Heart right ventricle (tissue), 16 donors: Measurements from ENCODE around the gene ATP13A4. TPM values are rescaled to one million over a fixed set of nuclear protein-coding genes. Genes with fewer than 3 reads are reported as not detected.

Source experiments
- ATAC-seq, 8 donors: fragments of 200-7000 bp; cut with Tn5 transposase; one replicate each; pipeline ENCODE4 v1.9.1; 2020; ENCODE audit warnings: mild to moderate bottlenecking in 8 of 8, moderate library complexity in 8 of 8, moderate number of reproducible peaks in 1 of 8
- DNase-seq, 2 donors: peaks; one replicate each; pipeline ENCODE4 v3.0.0-alpha.2; 2020
- H3K27ac ChIP-seq, 10 donors: fragments of 200-600 bp; sonication (generic) in 2 of 10; one replicate each; pipeline versions ENCODE4 v1.5.0 to v1.8.0; 2020 to 2022; ENCODE audit warnings: mild to moderate bottlenecking in 3 of 10
- H3K27me3 ChIP-seq, 7 donors: fragments of 200-600 bp; one replicate each; pipeline ENCODE4 v1.8.0; 2021 to 2022; ENCODE audit warnings: mild to moderate bottlenecking in 2 of 7
- H3K36me3 ChIP-seq, 9 donors: fragments of 200-600 bp; sonication (generic) in 1 of 9; one replicate each; pipeline versions ENCODE4 v1.5.0 to v1.8.0; 2020 to 2022; ENCODE audit warnings: mild to moderate bottlenecking in 2 of 9
- H3K4me1 ChIP-seq, 9 donors: fragments of 200-600 bp; sonication (generic) in 1 of 9; one replicate each; pipeline versions ENCODE4 v1.5.0 to v1.8.0; 2020 to 2022; ENCODE audit warnings: mild to moderate bottlenecking in 4 of 9
- H3K4me3 ChIP-seq, 10 donors: fragments of 200-600 bp; sonication (generic) in 2 of 10; one replicate each; pipeline versions ENCODE4 v1.5.0 to v1.8.0; 2020 to 2022; ENCODE audit warnings: mild to moderate bottlenecking in 7 of 10, moderate library complexity in 2 of 10
- H3K9me3 ChIP-seq, 11 donors: fragments of 200-600 bp in 10 of 11; sonication (generic) in 2 of 11; one replicate each; pipeline versions ENCODE4 v1.5.0 to v1.8.0; 2013 to 2022; ENCODE audit warnings: mild to moderate bottlenecking in 2 of 11, control low read depth in 1 of 11, moderate library complexity in 1 of 11
- WGBS, 2 donors: extraction: QIAGEN DNeasy Blood & Tissue Kit; methylation state at CpG; one replicate each; pipeline ENCODE4 v1.1.7; 2013; ENCODE audit warnings: inconsistent platforms in 1 of 2; 5-methylcytosine and 5-hydroxymethylcytosine counted together
- intact Hi-C, 10 donors: fragments of 100-400 bp; cut with DNase I; formaldehyde crosslinking; loops; one replicate each; pipeline versions ENCODE4 v1.11.1 to v1.14.2; 2022
- polyA plus RNA-seq, 2 donors: library from polyadenylated mRNA; stranded (reverse); fragments of 200-250 nt; gene quantifications; one replicate each; pipeline ENCODE4 v1.2.3, GENCODE V29; 2013
- total RNA-seq, 10 donors: library from RNA; stranded (reverse); fragmentation: NEBNext Ultra II Directional in 3 of 10; extraction: Animal tissue kit (Norgen Biotek cat#: 25700) in 3 of 10; gene quantifications; one replicate each; pipeline versions ENCODE4 v1.2.1 to v1.2.4, GENCODE V29; 2021 to 2023
- TF ChIP-seq, protein P1 (sequence below), 9 donors: fragments of 200-600 bp; sonication (generic) in 2 of 9; IDR thresholded peaks; one replicate each; pipeline versions ENCODE4 v1.5.0 to v1.8.0; 2021 to 2022; ENCODE audit warnings: antibody characterized with exemption in 9 of 9, mild to moderate bottlenecking in 5 of 9, moderate library complexity in 1 of 9
- donor health status: Arrhythmogenic right ventricular cardiomyopathy.
- donor health status: ischemic (EF 13 %, LVEDD 7.1; RV severe dilation, severe dysfunction).
- donor health status: healthy with polysubstance abuse.
- donor health status: DM: no; HTN: yes; CAD: no.
- donor health status: DM: no; HTN: no; CAD: no.
- donor health status: ischemic (EF 25% LVEDD 6.9; RV normal size, moderate dysfunction).
- donor health status: ischemic (EF 25% LVEDD 5.7; RV mildly dilated, moderate dysfunction).
- donor health status: healthy.
- donor health status: DM: yes; HTN: yes; CAD: no.
- donor health status: Ischemic cardiomyopathy.
- donor health status: ischemic (EF 35%, LVEDD 5.7; RV mildly dilated, moderate dysfunction).
- donor health status: nonischemic (EF 11% LVEDD 7.7; RV severe dilation, severe dysfunction).
- donor health status: DM: yes; HTN: yes; CAD: no.
- donor health status: PGD.
- donor health status: ischemic (EF 29% LVEDD 5.4; RV normal size, mild dysfunction).
- donor health status: nonischemic (EF 23%, LVEDD 6.1; RV moderate dilation, normal function).

The ATP13A4 gene
- total and polyA plus RNA-seq, 12 donors: 0.01 to 0.52 (median 0.19) TPM; not detected in 2

DNA sequence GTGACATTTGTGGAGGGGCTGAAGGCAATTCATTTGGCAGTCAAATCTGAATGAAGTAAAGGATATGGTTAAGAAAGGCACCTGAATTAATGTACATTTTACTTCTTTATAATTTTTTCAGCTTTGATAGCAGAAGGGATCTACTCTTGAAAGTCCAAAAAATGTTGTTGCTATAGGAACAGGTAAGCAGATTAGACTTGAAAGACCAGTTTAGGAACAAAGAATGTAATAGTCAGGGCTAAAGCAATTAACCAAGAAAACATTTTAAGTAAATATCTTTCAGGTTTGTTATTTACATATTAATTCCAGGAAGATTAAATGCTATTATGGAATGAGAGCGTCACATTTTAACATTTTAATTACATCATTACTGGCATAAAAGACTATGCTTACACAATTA is 1.1 kb downstream of the ATP13A4 start:
- no peak for ATAC-seq
- no peaks in the 10 kb centered on the region for H3K4me1 ChIP-seq
- DNase-seq: no peak
- TF ChIP-seq, protein P1, sequence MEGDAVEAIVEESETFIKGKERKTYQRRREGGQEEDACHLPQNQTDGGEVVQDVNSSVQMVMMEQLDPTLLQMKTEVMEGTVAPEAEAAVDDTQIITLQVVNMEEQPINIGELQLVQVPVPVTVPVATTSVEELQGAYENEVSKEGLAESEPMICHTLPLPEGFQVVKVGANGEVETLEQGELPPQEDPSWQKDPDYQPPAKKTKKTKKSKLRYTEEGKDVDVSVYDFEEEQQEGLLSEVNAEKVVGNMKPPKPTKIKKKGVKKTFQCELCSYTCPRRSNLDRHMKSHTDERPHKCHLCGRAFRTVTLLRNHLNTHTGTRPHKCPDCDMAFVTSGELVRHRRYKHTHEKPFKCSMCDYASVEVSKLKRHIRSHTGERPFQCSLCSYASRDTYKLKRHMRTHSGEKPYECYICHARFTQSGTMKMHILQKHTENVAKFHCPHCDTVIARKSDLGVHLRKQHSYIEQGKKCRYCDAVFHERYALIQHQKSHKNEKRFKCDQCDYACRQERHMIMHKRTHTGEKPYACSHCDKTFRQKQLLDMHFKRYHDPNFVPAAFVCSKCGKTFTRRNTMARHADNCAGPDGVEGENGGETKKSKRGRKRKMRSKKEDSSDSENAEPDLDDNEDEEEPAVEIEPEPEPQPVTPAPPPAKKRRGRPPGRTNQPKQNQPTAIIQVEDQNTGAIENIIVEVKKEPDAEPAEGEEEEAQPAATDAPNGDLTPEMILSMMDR (IDR thresholded peaks at IDR 0.05): no peak
- H3K27me3 ChIP-seq: no peaks in the 10 kb centered on the region
- H3K4me3 ChIP-seq: no peak overlapping the region
- no peak overlapping the region for H3K27ac ChIP-seq
- no peaks in the 10 kb centered on the region for H3K36me3 ChIP-seq
- no peaks in the 10 kb centered on the region for H3K9me3 ChIP-seq
- WGBS, 2 donors: 87 to 100% methylated on average over 1 of the region's 1 CpG
- intact Hi-C loops: no loop called here

DNA sequence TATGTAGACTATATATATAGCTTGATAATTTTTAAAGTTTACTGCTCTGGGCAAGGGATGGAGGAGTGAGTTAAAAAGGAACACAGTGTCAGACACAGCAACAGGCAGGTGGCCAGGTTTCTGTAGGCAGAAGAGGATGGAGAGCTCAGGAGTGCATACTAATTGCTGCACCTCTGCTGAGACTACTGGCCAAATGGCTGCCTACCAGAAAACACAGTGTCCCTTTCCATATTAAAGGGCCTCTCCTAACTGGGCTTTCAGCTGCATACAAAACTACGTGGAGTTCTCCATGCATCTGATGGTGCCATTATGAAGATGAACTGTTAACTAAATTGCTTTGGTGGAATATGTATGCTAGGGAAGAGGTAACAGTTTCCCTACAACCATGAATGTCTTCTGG is 1.8 kb downstream of the ATP13A4 start:
- DNase-seq: no peak

DNA sequence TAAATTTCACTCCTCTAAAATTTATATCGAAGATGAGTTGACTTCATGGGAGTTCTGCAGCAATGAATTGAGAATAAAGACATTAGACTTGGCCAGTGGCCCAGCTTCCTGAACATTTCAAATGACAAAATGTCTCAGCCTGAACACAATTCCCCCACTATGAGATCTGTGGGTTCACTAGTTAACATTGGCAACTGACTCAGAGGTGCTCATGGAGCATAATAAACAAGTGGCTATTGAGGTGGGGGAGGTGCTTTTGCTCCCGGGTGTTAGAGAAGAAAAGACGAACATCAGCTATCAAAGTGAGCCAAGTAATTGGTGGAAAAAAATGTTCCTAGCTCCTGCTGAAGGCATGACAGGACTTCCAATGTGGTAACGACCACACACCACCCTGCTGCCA is 6.3 kb downstream of the ATP13A4 start:
- Histone ChIP-seq H3K4me3 (no peak overlapping the region), H3K4me1 (no peaks in the 10 kb centered on the region), H3K27ac (no peak overlapping the region), H3K36me3 (no peaks in the 10 kb centered on the region), H3K9me3 (peaks cover 0 to 15% (median 0%) of the 10 kb centered on the region in 11 donors), H3K27me3 (no peaks in the 10 kb centered on the region)
- DNase-seq: no peak
- intact Hi-C loops: no loop called here
- TF ChIP-seq, protein P1 (IDR thresholded peaks at IDR 0.05): no peak
- 48 to 62% methylated on average over 4 of the region's 4 CpGs for WGBS, 2 donors
- ATAC-seq: no peak

More for the DNA sequence above, 1.8 kb downstream of the ATP13A4 start:
- Histone ChIP-seq H3K27me3 (no peaks in the 10 kb centered on the region), H3K9me3 (no peaks in the 10 kb centered on the region), H3K4me1 (no peaks in the 10 kb centered on the region), H3K36me3 (no peaks in the 10 kb centered on the region), H3K4me3 (no peak overlapping the region), H3K27ac (no peak overlapping the region)
- peak in 1 of 8 donors; percentile 73 for ATAC-seq
- 64 to 86% methylated on average over 1 of the region's 1 CpG for WGBS, 2 donors
- TF ChIP-seq, protein P1 (IDR thresholded peaks at IDR 0.05): no peak
- intact Hi-C loops: no loop called here

DNA sequence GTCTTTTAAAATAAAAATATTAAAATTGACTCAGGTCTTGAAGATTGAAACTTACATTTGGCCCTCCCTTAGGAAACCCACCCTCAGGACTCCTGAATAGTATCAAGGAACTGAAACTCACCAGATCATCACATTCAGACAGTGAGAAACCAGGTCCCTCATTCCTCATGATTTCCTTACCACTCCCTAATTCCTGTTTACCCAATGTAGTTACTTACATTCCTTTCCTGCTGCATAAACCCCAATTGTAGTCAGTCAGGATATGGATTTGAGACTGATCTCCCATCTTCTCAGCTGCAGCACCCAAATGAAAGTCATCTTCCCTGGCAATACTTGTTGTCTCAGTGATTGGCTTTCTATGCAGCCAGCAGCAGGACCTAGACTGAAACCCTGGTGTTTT is 8.6 kb downstream of the ATP13A4 start:
- Histone ChIP-seq H3K27me3 (no peaks in the 10 kb centered on the region), H3K4me3 (no peak overlapping the region), H3K9me3 (peaks cover 0 to 15% (median 0%) of the 10 kb centered on the region in 11 donors), H3K36me3 (no peaks in the 10 kb centered on the region), H3K4me1 (no peaks in the 10 kb centered on the region), H3K27ac (no peak overlapping the region)
- ATAC-seq: no peak
- no peak for DNase-seq
- TF ChIP-seq, protein P1 (IDR thresholded peaks at IDR 0.05): no peak
- intact Hi-C loops: no loop called here
